Measurements from ENCODE around the gene ATF7IP2. TPM values are rescaled to one million over a fixed set of nuclear protein-coding genes. Genes with fewer than 3 reads are reported as not detected.
"Not testable (repeated sequence)": the region's sequence is repeated elsewhere in the genome, so short reads cannot be mapped to it uniquely, and the experiment has no call there.

Gene ATF7IP2
- total RNA-seq, 1 donor from 2014 or later = 15.3 TPM

DNA sequence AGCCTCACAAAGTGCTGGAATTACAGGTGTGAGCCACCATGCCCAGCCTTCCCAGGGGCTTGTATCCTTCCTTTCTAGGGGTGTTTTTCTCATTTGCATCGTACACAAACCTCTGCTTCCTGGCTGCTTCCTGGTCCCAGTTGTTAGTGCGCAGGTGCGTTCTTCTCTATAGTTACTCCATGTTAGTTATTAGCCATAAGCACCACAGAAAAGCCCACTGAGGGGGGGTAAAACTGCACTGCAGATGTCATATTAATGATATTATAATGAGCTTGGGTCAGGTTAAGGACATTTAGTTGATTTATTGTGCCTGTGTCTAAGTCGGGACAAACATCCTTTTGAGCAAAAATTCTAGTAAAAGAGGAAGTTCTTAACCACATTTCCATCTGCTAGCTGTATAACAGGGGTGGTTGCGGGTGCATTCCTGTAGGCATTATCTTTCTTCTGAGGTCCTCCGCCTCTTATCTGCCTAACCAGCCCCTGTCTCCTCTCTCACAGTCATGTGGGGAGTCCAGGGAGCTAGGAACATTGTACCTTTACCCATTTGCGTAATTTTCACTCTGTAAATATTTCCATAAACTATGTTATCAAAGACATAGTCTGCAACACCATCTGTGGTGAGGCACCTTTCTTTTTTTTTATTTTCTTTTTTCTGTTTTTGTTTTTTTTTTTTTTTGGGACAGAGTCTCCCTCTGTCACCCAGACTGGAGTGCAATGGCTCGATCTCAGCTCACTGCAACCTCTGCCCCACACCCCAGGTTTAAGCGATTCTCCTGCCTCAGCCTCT, 23.6 kb upstream of the ATF7IP2 start:
- no peak for DNase-seq (ENCODE audit: low spot score)
- no peak for TF ChIP-seq CTCF (IDR thresholded peaks at IDR 0.05; ENCODE audit: unreplicated experiment)
- no peak overlapping the region for H3K4me3 Mint-ChIP-seq (ENCODE audit: unreplicated experiment)
- peaks cover 5% of the 10 kb centered on the region for H3K4me1 Mint-ChIP-seq (ENCODE audit: unreplicated experiment)
- no peaks in the 10 kb centered on the region for H3K9me3 Mint-ChIP-seq (ENCODE audit: unreplicated experiment)
- no peak overlapping the region for H3K27ac Mint-ChIP-seq (ENCODE audit: unreplicated experiment)
- H3K36me3 Mint-ChIP-seq (ENCODE audit: low read depth, unreplicated experiment) = no peaks in the 10 kb centered on the region
- peaks cover 2% of the 10 kb centered on the region for H3K27me3 Mint-ChIP-seq (ENCODE audit: unreplicated experiment)

DNA sequence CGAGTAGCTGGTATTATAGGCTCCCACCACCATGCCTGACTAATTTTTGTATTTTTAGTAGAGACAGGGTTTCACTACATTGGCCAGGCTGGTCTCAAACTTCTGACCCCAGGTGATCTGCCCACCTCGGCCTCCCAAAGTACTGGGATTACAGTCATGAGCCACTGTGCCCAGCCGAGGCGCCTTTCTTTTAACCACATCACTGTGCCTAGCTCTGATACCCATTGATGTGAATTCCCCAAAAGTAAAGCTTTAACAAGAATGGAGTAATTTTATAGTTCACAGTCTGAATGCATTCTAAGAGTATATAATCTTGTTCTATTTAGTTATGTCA, 23.0 kb upstream of the ATF7IP2 start:
- H3K4me3 Mint-ChIP-seq (ENCODE audit: unreplicated experiment); H3K27ac Mint-ChIP-seq (ENCODE audit: unreplicated experiment); H3K27me3 Mint-ChIP-seq (ENCODE audit: unreplicated experiment); H3K36me3 Mint-ChIP-seq (ENCODE audit: low read depth, unreplicated experiment); H3K4me1 Mint-ChIP-seq (ENCODE audit: unreplicated experiment); DNase-seq (ENCODE audit: low spot score); H3K9me3 Mint-ChIP-seq (ENCODE audit: unreplicated experiment): not testable (repeated sequence)

DNA sequence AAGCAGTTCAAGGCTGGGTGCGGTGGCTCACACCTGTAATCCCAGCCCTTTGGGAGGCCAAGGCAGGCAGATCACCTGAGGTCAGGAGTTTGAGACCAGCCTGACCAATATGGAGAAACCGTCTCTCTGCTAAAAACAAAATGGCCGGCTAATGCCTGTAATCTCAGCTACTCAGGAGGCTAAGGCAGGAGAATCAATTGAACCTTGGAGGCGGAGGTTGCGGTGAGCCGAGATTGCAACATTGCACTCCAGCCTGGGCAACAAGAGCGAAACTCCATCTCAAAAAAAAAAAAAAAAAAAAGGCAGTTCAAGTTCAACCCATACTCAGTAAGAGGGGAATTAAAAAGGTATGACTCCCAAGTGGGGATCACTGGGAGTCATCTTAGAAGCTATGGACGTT, 19.2 kb upstream of the ATF7IP2 start:
- not testable (repeated sequence) for H3K27me3 Mint-ChIP-seq (ENCODE audit: unreplicated experiment); H3K36me3 Mint-ChIP-seq (ENCODE audit: low read depth, unreplicated experiment)

DNA sequence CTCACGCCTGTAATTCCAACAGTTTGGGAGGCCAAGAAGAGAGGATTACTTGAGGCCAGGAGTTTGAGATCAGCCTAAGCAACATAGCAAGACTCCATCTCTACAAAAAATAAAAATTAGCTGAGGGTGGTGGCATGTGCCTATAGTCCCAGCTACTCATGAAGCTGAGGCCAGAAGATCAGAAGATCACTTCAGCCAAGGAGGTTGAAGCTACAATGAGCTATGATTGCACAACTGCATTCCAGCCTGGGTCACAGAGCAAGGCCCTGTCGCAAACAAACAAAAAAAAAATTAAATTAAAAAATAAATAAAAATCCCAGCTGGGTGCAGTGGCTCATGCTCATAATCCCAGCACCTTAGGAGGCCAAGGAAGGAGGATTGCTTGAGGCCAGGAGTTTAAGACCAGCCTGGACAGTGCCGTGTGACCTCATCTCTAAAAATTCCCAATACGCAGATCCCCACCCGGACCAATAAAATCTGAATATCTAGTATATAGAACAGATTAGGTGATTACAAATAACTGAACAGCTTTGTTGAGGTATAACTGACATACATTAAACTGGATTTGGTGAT, 18.2 kb upstream of the ATF7IP2 start:
- Mint-ChIP-seq H3K4me3 (ENCODE audit: unreplicated experiment) (no peak overlapping the region), H3K27ac (ENCODE audit: unreplicated experiment) (no peak overlapping the region), H3K4me1 (ENCODE audit: unreplicated experiment) (no peaks in the 10 kb centered on the region), H3K36me3 (ENCODE audit: low read depth, unreplicated experiment) (no peaks in the 10 kb centered on the region), H3K27me3 (ENCODE audit: unreplicated experiment) (no peaks in the 10 kb centered on the region), H3K9me3 (ENCODE audit: unreplicated experiment) (no peaks in the 10 kb centered on the region)
- no peak for DNase-seq (ENCODE audit: low spot score)
- TF ChIP-seq CTCF (IDR thresholded peaks at IDR 0.05; ENCODE audit: unreplicated experiment) = no peak

More for the DNA sequence above, 19.2 kb upstream of the ATF7IP2 start:
- not testable (repeated sequence) for H3K4me1 Mint-ChIP-seq (ENCODE audit: unreplicated experiment); DNase-seq (ENCODE audit: low spot score); H3K27ac Mint-ChIP-seq (ENCODE audit: unreplicated experiment); H3K4me3 Mint-ChIP-seq (ENCODE audit: unreplicated experiment); H3K9me3 Mint-ChIP-seq (ENCODE audit: unreplicated experiment)

GRCh38 chr16:10368969-10369551, 16.8 kb upstream of the ATF7IP2 start:
- DNase-seq (ENCODE audit: low spot score) = no peak
- Mint-ChIP-seq H3K27me3 (ENCODE audit: unreplicated experiment) (no peaks in the 10 kb centered on the region), H3K27ac (ENCODE audit: unreplicated experiment) (no peak overlapping the region), H3K36me3 (ENCODE audit: low read depth, unreplicated experiment) (no peaks in the 10 kb centered on the region), H3K9me3 (ENCODE audit: unreplicated experiment) (no peaks in the 10 kb centered on the region), H3K4me1 (ENCODE audit: unreplicated experiment) (no peaks in the 10 kb centered on the region), H3K4me3 (ENCODE audit: unreplicated experiment) (no peak overlapping the region)
- no peak for TF ChIP-seq CTCF (IDR thresholded peaks at IDR 0.05; ENCODE audit: unreplicated experiment)
